A549 (cell line): Measurements from ENCODE around the gene TBC1D2B.

Source experiments
- BHLHE40 ChIP-seq: IDR thresholded peaks from 2 replicates; pipeline ENCODE4 v1.6.1; 2012; ENCODE audit warnings: low read depth, low read length, inconsistent platforms
- CEBPB ChIP-seq, 2 experiments: fragments of >200 bp in 1 of 2; sonication (Bioruptor Twin) in 1 of 2; formaldehyde crosslinking in 1 of 2; IDR thresholded peaks; 2 replicates each; pipeline ENCODE4 v1.6.1; 2012 to 2016
- CHD2 ChIP-seq: fragments of 150-350 bp; IDR thresholded peaks from 2 replicates; pipeline ENCODE4 v1.6.1; 2014; ENCODE audit warnings: low read length; ENCODE audit not compliant: partially characterized antibody
- CTCF ChIP-seq: fragments of >200 bp; sonication (Bioruptor Twin); formaldehyde crosslinking; IDR thresholded peaks from 3 replicates; pipeline ENCODE4 v1.5.1; 2016
- EHMT2 ChIP-seq: fragments of 200-600 bp; sonication (generic); IDR thresholded peaks from 2 replicates; pipeline ENCODE4 v1.6.1; 2016; ENCODE audit warnings: antibody characterized with exemption, low read depth, mild to moderate bottlenecking, moderate library complexity
- EP300 ChIP-seq, 2 experiments: fragments of >200 bp; sonication (Bioruptor Twin); formaldehyde crosslinking; IDR thresholded peaks; 2 replicates in 1 of 2; 3 replicates in 1 of 2; pipeline ENCODE4 v1.6.1; 2016 to 2017
- MYC ChIP-seq: IDR thresholded peaks from 2 replicates; pipeline ENCODE4 v1.6.1; 2012; ENCODE audit warnings: mild to moderate bottlenecking, inconsistent platforms, low read length, improper control_type of control experiment, borderline replicate concordance
- POLR2A ChIP-seq: IDR thresholded peaks from 2 replicates; pipeline ENCODE4 v1.6.1; 2012; ENCODE audit warnings: mild to moderate bottlenecking, low read length
- POLR2AphosphoS2 ChIP-seq: conservative IDR thresholded peaks from 2 replicates; pipeline ENCODE4 v1.6.1; 2012; ENCODE audit warnings: low read length, improper control_type of control experiment, inconsistent platforms
- SMC3 ChIP-seq: fragments of >200 bp; sonication (Bioruptor Twin); formaldehyde crosslinking; IDR thresholded peaks from 3 replicates; pipeline ENCODE4 v1.6.1; 2018; ENCODE audit warnings: inconsistent platforms
- ZNF302 ChIP-seq: fragments of 250-450 bp; sonication (Bioruptor Pico); IDR thresholded peaks from 2 replicates; pipeline ENCODE4 v1.9.0; 2021; ENCODE audit warnings: inconsistent platforms, mild to moderate bottlenecking, moderate library complexity
- TF ChIP-seq, protein P1 (sequence below): fragments of 200-600 bp; sonication (generic); IDR thresholded peaks from 2 replicates; pipeline ENCODE4 v1.6.1; 2016; ENCODE audit warnings: antibody characterized with exemption, mild to moderate bottlenecking, moderate library complexity

DNA sequence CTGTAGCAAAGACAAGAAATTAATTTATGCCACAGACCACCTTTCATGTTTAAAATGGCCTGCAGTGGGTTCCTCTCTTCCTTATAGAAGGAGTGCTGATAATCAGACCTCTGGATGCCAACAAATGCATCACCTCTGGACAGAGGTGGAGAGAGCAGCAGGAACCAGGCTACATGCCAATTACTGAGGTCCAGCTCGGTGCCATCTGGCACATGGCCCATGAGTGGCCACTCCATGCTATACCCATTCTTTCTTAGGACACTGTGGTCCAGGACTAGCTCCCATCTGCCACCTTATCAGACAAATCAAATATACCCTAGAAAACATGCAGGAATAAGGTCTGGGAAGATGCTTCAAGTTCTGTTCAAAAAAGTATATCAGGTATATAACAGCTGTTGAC, 60.7 kb downstream of the TBC1D2B start:
- no peak for TF ChIP-seq CTCF
- TF ChIP-seq MYC: no peak
- TF ChIP-seq, protein P1, sequence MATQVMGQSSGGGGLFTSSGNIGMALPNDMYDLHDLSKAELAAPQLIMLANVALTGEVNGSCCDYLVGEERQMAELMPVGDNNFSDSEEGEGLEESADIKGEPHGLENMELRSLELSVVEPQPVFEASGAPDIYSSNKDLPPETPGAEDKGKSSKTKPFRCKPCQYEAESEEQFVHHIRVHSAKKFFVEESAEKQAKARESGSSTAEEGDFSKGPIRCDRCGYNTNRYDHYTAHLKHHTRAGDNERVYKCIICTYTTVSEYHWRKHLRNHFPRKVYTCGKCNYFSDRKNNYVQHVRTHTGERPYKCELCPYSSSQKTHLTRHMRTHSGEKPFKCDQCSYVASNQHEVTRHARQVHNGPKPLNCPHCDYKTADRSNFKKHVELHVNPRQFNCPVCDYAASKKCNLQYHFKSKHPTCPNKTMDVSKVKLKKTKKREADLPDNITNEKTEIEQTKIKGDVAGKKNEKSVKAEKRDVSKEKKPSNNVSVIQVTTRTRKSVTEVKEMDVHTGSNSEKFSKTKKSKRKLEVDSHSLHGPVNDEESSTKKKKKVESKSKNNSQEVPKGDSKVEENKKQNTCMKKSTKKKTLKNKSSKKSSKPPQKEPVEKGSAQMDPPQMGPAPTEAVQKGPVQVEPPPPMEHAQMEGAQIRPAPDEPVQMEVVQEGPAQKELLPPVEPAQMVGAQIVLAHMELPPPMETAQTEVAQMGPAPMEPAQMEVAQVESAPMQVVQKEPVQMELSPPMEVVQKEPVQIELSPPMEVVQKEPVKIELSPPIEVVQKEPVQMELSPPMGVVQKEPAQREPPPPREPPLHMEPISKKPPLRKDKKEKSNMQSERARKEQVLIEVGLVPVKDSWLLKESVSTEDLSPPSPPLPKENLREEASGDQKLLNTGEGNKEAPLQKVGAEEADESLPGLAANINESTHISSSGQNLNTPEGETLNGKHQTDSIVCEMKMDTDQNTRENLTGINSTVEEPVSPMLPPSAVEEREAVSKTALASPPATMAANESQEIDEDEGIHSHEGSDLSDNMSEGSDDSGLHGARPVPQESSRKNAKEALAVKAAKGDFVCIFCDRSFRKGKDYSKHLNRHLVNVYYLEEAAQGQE: no peak
- TF ChIP-seq EHMT2: no peak
- no peak for TF ChIP-seq BHLHE40
- no peak for TF ChIP-seq CEBPB (IDR thresholded peaks at IDR 0.05)
- TF ChIP-seq ZNF302 (CRISPR knock-in tag): no peak
- TF ChIP-seq CHD2: no peak
- TF ChIP-seq POLR2A: no peak
- no peak for TF ChIP-seq SMC3
- TF ChIP-seq EP300 (IDR thresholded peaks at IDR 0.05): no peak
- TF ChIP-seq POLR2AphosphoS2: no peak
